HepG2 (cell line): Measurements from ENCODE around the gene PEX3. TPM values are rescaled to one million over a fixed set of nuclear protein-coding genes. Genes with fewer than 3 reads are reported as not detected.

ENCODE experiments used
- AKNA ChIP-seq: sonication (generic); formaldehyde crosslinking; IDR thresholded peaks from 2 replicates; pipeline ENCODE4 v1.4.0; 2020; ENCODE audit warnings: missing genetic modification reagents, borderline replicate concordance
- ASH2L ChIP-seq: fragments of 300-600, 200-600 bp; sonication (generic); IDR thresholded peaks from 2 replicates; pipeline ENCODE4 v1.7.0; 2017; ENCODE audit warnings: low read depth, mild to moderate bottlenecking, moderate library complexity, mixed read lengths, low read length; ENCODE audit not compliant: insufficient read length
- BCL6 ChIP-seq: IDR thresholded peaks from 2 replicates; pipeline ENCODE4 v1.6.1; 2016; ENCODE audit warnings: missing genetic modification reagents, missing compliant biosample characterization
- KDM3A ChIP-seq: IDR thresholded peaks from 2 replicates; pipeline ENCODE4 v1.6.1; 2018; ENCODE audit warnings: low read depth, missing compliant biosample characterization
- KLF13 ChIP-seq: sonication (generic); formaldehyde crosslinking; IDR thresholded peaks from 2 replicates; pipeline ENCODE4 v1.4.0; 2020; ENCODE audit warnings: mild to moderate bottlenecking, missing genetic modification reagents
- MED1 ChIP-seq: sonication (generic); formaldehyde crosslinking; IDR thresholded peaks from 2 replicates; pipeline ENCODE4 v1.4.0; 2020; ENCODE audit warnings: missing genetic modification reagents
- MTA1 ChIP-seq: sonication (generic); formaldehyde crosslinking; IDR thresholded peaks from 2 replicates; pipeline ENCODE4 v1.4.0; 2020; ENCODE audit warnings: missing genetic modification reagents, mild to moderate bottlenecking, borderline replicate concordance
- NBN ChIP-seq: fragments of 450-650 bp; conservative IDR thresholded peaks from 2 replicates; pipeline ENCODE4 v1.6.1; 2017
- NFATC3 ChIP-seq: sonication (generic); formaldehyde crosslinking; IDR thresholded peaks from 2 replicates; pipeline ENCODE4 v1.5.1; 2020; ENCODE audit warnings: mild to moderate bottlenecking, missing genetic modification reagents
- RCOR2 ChIP-seq: IDR thresholded peaks from 2 replicates; pipeline ENCODE4 v1.6.1; 2016; ENCODE audit warnings: missing biosample characterization, missing genetic modification reagents
- SMC3 ChIP-seq: IDR thresholded peaks from 2 replicates; pipeline ENCODE4 v1.6.1; 2011; ENCODE audit warnings: low read length, improper control_type of control experiment
- SRSF9 ChIP-seq: fragments of 200-400 bp; formaldehyde crosslinking; IDR thresholded peaks from 2 replicates; pipeline ENCODE4 v1.6.1; 2018; ENCODE audit warnings: borderline replicate concordance, mild to moderate bottlenecking, low read depth, low read length; ENCODE audit not compliant: insufficient read depth, poor library complexity, severe bottlenecking
- TARDBP ChIP-seq: sonication (generic); formaldehyde crosslinking; IDR thresholded peaks from 2 replicates; pipeline ENCODE4 v1.8.0; 2022; ENCODE audit warnings: mild to moderate bottlenecking, missing genetic modification reagents
- THAP9 ChIP-seq: sonication (generic); formaldehyde crosslinking; IDR thresholded peaks from 2 replicates; pipeline ENCODE4; 2020; ENCODE audit warnings: missing genetic modification reagents, mild to moderate bottlenecking, borderline replicate concordance
- ZBTB26 ChIP-seq: IDR thresholded peaks from 2 replicates; pipeline ENCODE4 v1.6.1; 2016; ENCODE audit warnings: missing compliant biosample characterization, missing genetic modification reagents, borderline replicate concordance
- ZBTB44 ChIP-seq: sonication (generic); formaldehyde crosslinking; IDR thresholded peaks from 2 replicates; pipeline ENCODE4 v1.4.0; 2020; ENCODE audit warnings: missing genetic modification reagents
- ZNF501 ChIP-seq: sonication (generic); formaldehyde crosslinking; IDR thresholded peaks from 2 replicates; pipeline ENCODE4 v1.5.1; 2020; ENCODE audit warnings: mild to moderate bottlenecking, moderate library complexity, missing genetic modification reagents
- ZNF614 ChIP-seq: IDR thresholded peaks from 2 replicates; pipeline ENCODE4 v1.6.1; 2018; ENCODE audit warnings: missing biosample characterization, missing genetic modification reagents, inconsistent platforms, borderline replicate concordance
- ZNF7 ChIP-seq: IDR thresholded peaks from 2 replicates; pipeline ENCODE4 v1.6.1; 2016; ENCODE audit warnings: missing biosample characterization, missing genetic modification reagents
- ZNF75D ChIP-seq: sonication (generic); formaldehyde crosslinking; IDR thresholded peaks from 2 replicates; pipeline ENCODE4 v1.8.1; 2023; ENCODE audit warnings: missing genetic modification reagents, mild to moderate bottlenecking, borderline replicate concordance
- ZNF781 ChIP-seq: sonication (generic); formaldehyde crosslinking; IDR thresholded peaks from 2 replicates; pipeline ENCODE4 v1.5.1; 2020; ENCODE audit warnings: borderline replicate concordance, mild to moderate bottlenecking, missing genetic modification reagents; ENCODE audit errors: not compliant biosample characterization
- polyA plus RNA-seq, 8 experiments: library from polyadenylated mRNA; depleted of rRNA in 3 of 8; stranded (reverse) in 7 of 8; unstranded in 1 of 8; fragments of >200 nt; fragmentation: Illumina TruSeq in 4 of 8; extraction: Trizol in 4 of 8; gene quantifications; 2 replicates each; pipeline versions ENCODE4 v1.2.1 to v1.2.3, GENCODE V29; 2011 to 2016; ENCODE audit warnings: low read depth in 4 of 8, missing spikeins in 1 of 8, mixed read lengths in 1 of 8; ENCODE audit not compliant: insufficient read depth in 1 of 8
- total RNA-seq, 5 experiments: library from RNA; depleted of rRNA; stranded (reverse); fragments of >200 nt; fragmentation: Illumina TruSeq; extraction: Trizol; gene quantifications; 2 replicates each; pipeline ENCODE4 v1.2.3, GENCODE V29; 2016; ENCODE audit warnings: low read depth in 1 of 5

The PEX3 gene
- total and polyA plus RNA-seq, 2 of the 13 experiments (the other 11 are each of a cell fraction or from before 2014, with no cell fraction given), result 30.9 to 40.8 TPM

DNA sequence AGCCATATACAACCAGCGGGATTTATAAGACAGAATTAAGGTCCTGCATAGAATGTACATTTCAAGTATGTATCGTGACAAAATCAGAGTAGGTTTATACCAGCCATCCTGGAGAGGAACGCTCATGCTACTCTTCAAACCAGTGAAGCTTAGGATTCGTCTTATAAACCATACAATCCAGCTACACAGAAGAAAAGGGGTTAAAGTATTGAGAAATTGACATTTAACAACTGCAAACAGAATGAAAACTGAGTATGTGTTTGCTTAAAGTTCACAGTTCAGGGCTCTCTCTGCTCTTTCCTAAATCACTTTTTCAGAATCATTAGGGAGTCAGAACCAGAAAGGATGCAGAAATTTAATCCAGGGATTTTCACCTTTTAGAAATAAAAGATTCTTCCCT, 18.0 kb upstream of the PEX3 start (continued):
- 0 out of 2 replicates have a peak, but pooled peaks have one; percentile 28 for TF ChIP-seq RCOR2 (CRISPR knock-in tag)
- TF ChIP-seq ZNF614, result no peak
- no peak for TF ChIP-seq ZNF501 (CRISPR knock-in tag)
- TF ChIP-seq THAP9 (CRISPR knock-in tag), result no peak
- TF ChIP-seq NFATC3 (CRISPR knock-in tag), result no peak
- no peak for TF ChIP-seq SRSF9
- no peak for TF ChIP-seq NBN
- TF ChIP-seq AKNA (CRISPR knock-in tag), result no peak
- TF ChIP-seq ZNF781 (CRISPR knock-in tag), result no peak
- no peak for TF ChIP-seq KDM3A (CRISPR knock-in tag)
- TF ChIP-seq ZBTB26 (CRISPR knock-in tag), result no peak
- TF ChIP-seq BCL6, result peak; percentile 69
- no peak for TF ChIP-seq MTA1 (CRISPR knock-in tag)
- TF ChIP-seq ZNF7 (CRISPR knock-in tag), result no peak
- peak; percentile 42 for TF ChIP-seq MED1 (CRISPR knock-in tag)
- TF ChIP-seq ZBTB44, result no peak
- TF ChIP-seq SMC3, result 0 out of 2 replicates have a peak, but pooled peaks have one; percentile 7
- TF ChIP-seq ZNF75D (CRISPR knock-in tag), result no peak
- TF ChIP-seq TARDBP (CRISPR knock-in tag), result peak; percentile 72
- TF ChIP-seq ASH2L, result peak; percentile 68
- TF ChIP-seq KLF13 (CRISPR knock-in tag), result no peak
